ENCODE measurements around the gene BLMH.

DNA sequence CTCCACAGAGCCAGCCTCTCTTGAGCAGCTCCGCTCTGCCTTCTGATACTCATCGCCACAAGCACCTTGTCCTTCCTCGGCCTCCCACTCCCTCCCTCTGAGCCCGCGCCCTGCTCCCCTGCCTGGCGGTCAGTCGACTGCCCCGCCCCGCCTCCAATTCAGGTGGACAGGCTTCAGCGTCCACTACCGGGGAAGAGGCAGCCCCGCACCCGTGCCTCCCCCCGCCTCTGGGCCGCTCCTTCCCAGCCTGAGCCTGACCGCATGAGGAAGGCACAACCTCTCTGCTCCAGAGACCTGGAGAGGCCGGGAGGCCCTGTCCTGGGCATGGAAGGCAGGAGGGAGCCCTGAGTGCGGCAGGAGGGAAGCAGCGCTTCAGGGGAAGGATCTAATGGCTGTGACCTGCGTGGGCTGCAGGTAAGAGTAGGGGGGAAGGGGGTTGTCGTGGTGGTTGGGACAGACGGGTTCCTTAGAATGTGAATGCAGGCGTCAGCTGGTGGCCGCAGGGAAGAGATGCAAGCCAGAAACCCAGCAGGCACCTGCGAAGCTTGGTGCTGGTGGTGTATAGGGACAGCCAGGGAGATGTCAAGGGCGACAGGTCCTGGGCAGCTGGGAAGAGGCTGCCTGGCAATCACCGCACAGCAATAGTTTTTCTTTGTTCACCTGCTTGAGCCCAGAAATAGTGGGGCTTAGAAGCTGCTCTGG is 53.2 kb downstream of the BLMH start:
- TF ChIP-seq CTCF (IDR thresholded peaks at IDR 0.05) (no peak), POLR2A (IDR thresholded peaks at IDR 0.05) (no peak)

Data from thyroid gland (tissue), 4 donors.